AG20443 (cell line): ENCODE measurements around the gene DYNLT2.
A peak's percentile ranks its signal among the peaks of the same experiment; 100 is the strongest.
"Not testable (repeated sequence)": the region's sequence is repeated elsewhere in the genome, so short reads cannot be mapped to it uniquely, and the experiment has no call there.

ENCODE experiments used
- DNase-seq: peaks from one replicate; pipeline ENCODE4 v3.0.0; 2012; ENCODE audit warnings: low spot score, mixed read lengths

Gene DYNLT2

DNA sequence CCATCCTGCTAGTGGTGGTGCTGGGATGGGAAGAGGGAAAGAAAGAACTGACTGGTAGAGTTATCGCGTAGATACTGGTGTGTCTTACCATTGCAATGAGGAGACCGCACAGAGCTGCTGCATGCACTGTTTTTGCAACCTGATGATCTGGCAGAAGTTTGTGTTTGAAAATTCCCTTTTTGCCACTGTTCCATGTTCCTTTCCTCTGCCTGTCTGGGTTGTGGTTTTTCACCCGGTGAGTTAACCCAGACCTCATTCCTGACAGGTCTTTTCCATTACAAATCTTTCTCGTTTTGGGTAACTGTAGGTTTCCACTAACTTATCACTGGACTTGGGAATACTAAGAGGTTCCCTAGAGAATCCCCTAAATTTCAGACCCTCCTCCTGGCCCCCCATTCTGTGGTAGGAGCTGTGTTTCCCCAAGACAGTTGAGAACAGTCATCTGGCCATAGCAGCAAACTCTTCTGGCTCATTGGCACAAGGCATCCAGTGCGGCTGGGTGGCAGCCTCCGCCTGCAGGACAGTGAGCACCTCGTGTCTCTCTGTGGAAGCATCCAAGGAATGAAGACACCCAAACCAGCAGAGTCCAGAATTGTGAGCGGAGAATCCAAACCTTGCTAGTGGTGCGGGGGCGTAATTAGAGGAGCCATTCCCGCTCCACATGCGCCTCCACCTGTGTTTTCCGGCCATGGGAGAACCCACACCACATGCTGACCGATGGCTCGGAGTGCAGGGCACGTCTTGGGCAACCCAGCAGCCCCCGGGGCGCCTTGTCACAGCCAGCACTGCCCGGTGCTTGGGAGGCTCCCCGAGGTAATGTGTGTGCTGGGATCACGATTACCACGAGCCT, 32.8 kb upstream of the DYNLT2 start:
- no peak for DNase-seq

DNA sequence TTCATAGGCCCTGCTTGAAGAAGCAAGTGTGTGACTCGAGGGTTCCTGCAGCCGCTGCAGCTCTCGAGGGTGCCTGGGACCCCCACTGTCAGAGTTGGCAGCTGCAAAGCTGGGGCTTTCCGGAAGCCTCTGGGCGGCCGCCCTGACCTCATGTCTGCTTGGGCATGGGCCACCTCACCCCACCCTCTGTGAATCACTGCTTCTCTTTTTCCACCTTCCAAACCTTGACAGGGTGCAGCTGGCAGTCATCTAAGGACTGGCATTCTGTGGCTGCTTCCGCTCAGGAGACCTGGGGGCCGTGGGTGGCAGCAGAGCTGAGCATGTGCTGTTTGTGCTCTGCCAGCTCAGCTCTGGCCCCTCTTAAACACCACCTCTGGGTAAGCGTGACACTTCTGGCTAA, 32.0 kb upstream of the DYNLT2 start:
- no peak for DNase-seq

DNA sequence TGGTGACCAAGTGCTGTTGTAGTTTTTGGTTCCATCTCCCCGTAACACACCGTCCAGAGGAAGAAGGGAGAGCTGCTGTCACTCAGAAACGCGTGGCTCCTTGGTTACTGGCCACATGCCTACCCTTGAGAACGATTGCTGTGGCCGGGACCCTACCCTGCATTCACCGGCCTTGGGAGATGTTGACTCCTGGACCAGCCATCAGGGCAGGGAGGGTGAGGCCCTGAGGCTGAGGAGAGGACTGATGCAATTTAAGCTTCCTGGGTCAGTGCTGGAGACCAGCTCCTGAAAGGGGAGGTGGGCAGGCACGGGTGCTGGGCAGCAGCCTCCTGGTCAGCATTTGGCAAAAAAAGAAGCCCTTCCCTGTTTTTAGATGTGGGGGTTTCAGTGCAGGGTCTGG, 31.6 kb upstream of the DYNLT2 start:
- DNase-seq = no peak

DNA sequence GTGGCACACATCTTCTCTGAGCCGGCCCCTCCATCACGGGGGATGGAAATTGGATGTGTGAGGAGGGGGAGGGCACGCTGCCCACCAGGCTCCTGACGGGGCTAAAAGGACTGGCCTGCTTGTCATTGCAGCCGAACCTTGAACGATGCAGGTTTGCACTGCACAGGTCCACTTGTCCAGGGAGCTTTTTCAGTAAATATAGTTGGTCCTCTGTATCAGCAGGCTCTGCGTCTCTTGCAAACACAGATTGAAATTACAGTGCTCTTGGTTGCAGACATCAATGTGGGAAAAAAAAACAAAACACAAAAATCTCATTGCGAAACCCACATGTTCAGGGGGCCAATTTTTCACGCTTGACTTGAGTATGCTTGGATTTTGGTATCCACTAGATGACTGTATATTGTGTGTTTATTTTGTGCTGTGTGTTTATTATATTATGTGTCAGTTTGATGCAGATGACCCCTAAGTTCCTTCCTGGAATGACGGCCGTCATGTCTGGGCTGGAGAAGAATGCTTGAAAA, 29.3 kb upstream of the DYNLT2 start:
- no peak for DNase-seq

DNA sequence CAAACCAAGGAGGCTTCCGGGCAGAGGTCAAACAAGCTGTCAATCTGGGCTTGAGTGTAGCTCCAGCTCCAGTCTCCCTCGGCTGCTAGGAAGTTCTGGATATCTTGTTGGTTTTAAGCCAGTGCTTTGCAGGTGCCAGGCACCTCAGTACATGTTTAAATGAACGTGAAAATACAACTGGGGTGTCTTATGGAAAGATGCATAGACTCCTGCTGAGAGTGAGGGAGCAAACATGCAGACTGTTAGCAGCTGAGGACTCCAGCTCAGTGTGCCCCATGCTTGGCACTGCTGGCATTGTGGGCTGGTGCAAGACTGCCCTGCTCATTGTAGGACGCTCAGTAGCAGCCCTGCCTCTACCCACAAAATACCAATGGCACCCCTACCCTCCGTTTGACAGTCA, 28.5 kb upstream of the DYNLT2 start:
- DNase-seq = no peak

DNA sequence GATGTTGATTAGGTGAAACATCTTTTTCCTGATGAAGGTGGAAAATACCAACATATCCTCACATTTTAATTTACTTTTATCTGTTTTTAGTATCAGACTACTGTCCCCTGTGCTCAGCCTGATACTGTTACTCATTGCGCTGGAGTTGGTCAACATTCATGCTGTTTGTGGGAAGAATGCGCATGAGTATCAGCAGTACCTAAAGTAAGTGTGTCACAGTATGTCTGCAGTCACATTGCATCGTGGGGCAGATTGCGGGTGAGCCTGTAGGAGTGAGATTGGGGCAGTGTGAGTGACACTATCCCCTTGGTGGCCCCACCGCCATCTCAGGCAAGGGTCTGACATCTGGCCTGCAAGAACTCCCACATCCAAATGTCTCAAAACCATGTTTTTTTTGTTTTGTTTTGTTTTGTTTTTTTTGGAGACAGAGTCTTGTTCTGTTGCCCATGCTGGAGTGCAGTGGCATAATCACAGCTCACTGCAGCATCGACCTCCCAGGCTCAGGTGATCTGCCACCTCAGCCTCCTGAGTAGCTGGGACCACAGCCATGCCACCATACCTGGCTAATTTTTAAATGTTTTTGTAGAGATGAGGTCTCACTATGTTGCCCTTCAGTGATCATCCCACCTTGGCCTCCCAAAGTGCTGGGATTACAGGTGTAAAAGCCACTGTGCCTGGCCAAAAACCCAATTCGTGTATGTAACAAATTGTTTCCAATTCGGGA, 27.9 kb upstream of the DYNLT2 start:
- no peak for DNase-seq

DNA sequence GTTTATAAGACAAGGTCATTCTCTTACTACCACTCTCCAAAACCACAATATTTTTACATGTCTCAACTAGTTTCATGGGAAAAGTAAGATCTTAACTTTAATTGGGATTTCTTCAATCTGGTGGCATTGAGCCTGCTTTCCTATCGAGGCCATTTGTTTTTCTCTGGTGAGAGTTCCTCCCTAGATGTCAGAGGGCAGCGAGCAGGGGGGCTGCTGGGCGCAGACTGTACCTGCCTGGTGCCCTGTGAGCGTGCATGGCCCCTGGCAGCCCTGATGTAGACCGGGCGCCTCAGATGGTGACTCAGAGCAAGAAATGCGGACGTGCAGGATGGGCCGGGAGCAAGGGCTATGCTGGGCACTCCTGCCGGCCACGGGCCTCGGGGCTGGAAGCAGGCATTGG, 27.3 kb upstream of the DYNLT2 start:
- DNase-seq = no peak

DNA sequence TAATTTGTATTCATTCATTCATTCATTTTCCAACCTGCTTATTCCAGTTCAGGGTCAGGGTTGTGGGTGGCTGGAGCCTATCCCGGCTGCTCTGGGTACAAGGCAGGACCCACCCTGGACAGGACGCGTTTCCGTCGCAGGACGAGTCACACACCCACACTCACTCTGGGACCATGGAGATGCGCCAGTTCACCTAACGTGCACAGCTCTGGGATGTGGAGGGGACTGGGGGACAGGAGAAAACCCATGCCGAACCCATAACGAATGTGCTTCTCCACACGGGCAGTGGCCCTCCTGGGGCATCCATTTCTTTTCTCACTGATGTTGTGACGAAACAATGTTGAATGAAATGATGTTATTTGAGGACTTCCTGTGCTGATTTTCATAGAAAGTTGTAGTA, 26.5 kb upstream of the DYNLT2 start:
- no peak for DNase-seq

DNA sequence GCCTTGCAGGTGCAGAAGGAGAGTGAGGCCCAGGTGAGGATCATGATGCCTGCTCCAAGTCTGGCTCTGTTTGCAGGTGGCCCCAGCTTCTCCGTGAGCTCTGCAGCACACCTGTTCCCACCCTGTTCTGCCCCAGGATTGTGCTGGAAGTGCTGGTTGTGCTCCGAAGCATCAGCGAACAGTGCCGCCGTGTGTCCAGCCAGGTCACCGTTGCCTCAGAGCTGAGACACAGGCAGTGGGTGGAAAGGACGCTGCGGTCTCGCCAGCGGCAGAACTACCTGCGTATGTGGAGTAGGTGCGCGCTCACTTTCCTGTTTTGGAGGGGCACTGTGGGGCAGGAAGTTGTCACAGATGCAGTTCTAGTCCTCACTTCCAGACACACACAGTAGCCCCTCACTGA, 25.0 kb upstream of the DYNLT2 start:
- no peak for DNase-seq

DNA sequence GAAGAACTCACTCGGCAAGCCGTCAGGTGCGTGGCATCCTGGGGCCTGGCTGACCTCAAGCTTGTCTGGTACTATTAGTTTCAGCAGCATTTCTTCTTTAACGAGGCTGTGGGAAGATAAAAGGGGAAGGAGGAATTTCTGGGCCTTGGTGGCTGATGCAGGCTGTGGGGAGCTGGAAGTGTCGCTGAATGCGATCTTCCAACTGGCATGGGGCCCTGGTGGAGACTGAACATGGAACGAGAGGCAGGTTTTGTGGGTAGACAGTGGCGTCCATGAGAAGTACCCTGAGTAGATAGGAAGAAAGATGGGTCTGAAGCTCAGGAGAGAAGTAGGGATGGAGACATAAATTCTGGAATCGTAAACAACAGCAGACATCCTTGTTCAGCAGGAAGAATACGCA, 23.9 kb upstream of the DYNLT2 start:
- DNase-seq = no peak

DNA sequence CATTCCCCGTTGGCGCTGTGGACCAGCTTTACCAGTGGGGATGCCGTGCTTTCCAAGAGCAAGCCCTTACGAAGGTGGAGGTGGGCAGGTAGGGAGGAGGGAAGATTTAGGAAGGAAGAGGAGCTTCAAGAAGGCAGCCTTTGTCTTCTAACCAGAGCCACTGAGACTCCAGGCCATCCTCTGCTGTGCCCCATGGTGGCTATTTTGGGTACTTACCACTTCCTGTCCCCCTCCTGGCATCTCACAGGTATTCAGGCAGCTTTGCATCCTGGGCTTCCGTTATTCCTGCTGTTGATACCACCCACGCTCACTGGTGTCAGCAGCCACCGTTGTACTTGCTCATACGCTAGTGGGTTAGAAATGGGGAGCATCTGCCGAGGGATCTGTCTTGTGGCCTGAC, 23.0 kb upstream of the DYNLT2 start:
- no peak for DNase-seq

DNA sequence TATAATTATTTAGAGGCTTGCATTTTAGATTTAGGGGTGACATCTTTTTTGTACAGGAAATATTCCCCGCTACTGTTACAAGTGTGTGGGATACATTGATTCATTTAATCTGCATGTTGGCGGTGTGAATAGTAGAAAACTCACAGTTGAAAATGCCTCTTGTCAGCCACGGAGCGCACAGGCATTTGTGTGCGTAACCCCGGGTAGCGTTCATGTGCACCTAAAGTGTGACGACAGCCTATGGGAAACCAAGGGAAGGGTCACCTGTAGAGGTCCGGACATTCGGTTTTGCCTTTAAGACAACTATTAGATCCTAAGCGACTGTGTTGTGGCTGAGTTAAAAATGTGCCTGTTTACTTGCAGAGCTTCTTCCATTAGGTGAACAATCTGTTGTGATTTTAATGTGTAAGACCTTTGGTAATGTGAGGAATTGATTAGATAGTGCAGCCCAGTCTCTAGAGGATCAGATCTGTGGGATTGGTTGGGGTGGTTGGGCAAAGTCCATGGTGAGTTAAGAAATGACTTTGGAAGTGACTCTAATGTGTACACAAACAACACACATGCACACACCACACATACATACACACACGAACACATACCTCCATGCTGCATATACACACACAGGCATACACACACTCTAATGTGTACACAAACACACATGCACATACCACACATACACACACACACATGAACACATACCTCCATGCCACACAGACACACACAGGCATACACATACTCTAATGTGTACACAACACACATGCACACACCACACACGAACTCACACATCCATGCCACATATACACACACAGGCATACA, 15.8 kb upstream of the DYNLT2 start:
- no peak for DNase-seq

DNA sequence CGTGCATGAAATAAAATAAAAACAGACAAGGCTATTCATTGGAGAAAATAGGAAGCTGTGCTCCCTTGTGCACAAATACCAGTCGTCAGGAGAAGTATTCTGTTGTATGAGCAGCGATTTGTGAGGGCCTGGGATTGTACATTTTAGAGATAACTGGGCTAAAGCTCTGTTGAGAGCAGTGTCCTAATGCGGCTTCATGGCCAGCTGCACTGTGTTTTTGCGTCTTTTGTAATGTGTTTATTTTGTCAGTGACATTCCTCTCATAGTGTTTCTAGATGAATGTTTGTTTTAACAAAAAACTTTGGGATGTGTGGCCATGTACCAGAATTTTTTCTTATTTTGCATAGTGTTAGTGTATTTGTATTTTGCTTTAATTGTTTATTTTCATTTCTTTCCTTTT, 14.9 kb upstream of the DYNLT2 start:
- no peak for DNase-seq

DNA sequence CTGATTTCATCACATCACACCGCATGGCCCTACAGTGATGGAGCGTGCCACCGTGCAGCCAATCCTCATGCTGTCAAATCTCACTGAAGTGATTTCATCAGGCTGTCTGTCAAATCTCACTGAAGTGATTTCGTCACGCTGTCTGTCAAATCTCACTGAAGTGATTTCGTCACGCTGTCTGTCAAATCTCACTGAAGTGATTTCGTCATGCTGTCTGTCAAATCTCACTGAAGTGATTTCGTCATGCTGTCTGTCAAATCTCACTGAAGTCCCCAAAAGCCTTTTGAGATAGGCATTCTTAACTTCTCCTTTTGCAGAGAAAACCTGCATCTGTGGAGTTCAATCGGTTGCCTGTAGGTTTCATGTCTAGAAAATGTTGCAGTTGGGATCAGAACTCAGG, 14.4 kb upstream of the DYNLT2 start:
- not testable (repeated sequence) for DNase-seq

DNA sequence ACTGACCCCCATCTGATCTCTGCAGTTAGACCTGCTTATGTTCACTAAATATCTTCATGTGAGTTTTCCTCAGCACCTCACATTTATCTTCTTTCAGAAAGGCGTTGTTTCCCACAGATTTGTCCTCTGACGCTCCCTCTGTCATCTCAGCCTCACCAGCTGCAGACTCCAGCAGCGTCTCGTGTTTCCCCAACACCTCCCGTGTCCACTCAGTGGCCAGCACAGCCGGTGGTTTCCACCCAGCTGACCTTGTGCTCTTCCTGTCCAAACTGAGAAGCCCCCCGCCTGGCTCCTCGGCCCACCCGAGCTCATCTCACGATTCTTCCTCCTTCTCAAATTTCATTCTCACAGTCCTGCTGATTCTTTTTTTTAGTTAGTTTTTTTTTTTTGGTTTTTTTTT, 12.5 kb upstream of the DYNLT2 start:
- no peak for DNase-seq

DNA sequence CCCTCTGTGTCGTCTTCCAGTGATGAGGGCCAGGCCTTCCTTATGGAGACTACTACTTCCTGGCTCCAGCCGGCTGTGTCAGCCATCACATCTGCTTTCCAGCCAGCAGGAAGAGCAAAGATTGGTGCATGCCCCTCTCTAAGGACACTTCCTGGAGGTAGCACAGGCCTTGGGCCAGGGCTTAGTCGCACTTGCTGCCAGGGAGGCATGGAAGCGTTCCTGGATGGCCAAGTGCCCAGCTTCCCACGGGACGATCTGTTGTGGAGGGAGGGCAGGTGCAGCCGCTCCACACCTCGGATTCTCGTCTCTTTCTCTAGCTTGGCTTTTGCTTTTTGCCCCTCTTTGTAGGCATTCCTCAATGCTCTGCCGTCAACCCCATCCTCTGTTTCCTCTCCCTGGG, 11.9 kb upstream of the DYNLT2 start:
- no peak for DNase-seq

DNA sequence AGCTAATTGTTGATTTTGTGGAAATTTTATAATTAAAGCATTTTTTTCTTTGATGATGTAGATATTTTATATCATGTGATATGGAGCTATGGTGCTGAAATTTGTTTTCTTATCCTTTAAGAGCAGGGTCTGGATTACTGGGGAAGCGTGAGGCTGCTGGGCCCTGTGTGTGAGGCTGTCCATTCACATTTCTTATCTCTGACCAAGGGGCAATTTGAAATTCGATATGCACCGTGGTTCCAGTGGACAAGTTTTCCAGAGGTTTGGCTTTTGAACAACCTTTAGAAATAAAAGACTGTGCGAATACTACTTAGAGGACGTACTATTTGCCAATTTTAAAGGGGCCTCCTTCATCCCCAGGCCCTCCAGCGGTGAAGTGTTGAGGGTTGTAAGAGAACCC, 3.8 kb upstream of the DYNLT2 start:
- no peak for DNase-seq

DNA sequence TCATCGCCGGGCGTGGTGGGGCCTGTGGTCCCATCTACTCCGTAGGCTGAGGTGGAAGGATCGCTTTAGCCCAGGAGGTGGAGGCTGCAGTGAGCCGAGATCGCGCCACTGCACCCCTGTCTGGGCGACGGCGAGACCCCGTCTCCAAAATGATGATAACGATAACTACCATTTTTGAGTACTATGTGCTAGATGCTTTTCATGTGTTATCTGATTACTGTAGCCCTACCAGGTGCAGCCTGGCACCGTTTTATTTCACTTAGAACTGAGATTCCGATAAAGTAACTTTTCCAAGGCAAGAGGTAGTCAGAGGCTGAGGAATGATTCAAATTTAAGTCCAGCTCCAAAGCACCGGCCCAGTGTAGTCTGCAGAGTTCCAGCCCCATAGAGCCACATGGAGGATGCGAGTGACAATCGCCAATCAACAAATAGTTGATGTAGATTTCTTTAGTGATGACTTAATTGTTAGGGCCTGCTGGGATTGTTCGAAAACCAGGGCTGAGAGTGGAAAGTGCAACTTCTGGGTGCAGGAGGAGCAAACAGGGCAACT, 777 bp upstream of the DYNLT2 start:
- peak; percentile 17 for DNase-seq

DNA sequence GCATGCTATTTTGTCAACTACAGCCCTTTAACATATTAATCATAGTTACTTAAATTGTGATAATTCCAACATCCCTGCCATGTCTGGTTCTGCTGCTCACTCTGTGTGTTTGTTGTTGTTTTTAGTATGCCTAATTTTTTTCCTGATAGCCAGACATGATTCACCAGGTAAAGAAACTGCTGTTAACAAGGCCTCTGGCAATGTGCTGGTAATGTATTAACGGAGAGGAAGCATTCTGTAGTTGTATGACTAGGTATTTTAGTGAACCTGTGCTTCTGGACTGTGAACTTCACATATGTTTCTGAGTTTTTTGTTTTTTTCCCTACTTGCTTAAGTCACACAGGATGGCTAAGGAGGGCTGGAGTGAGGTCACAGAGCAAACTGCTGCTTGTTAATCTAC, 4.8 kb downstream of the DYNLT2 start:
- no peak for DNase-seq

DNA sequence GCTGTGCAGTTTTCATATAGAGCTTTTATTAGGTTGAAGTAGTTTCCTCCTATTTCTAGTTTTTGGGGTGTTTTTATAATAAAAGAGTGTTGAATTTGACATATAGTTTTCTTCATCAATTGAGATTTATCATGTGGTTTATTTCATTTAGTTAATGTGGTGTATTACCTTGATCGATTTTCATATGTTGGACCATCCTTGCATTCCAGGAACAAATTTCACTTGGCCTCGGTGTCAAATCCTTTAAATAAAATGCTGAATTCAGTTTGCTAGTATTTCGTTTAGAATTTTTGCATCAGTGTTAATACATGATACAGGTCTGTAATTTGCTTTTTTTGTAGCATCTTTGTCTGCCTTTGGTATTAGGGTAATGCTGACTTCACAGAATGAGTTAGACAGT, 6.0 kb downstream of the DYNLT2 start:
- no peak for DNase-seq

DNA sequence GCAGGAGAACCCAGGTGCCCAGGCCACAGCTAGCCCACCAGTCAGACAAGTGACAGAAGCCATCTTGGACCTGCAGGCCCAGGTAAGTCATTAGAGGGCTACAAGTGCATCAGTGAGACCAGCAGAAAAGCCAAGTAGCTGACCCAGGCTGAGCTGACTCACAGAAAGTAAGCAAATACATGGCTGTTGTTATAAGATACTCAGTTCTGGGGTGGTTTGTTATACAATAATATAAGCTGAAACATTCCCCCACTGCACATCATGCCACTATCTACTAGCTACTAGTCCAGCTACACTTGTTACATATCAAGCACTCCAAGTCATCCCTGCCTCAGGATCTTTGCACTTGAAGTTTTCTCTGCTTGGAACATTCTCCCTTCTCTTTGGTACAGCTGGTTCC, 10.0 kb downstream of the DYNLT2 start:
- DNase-seq = no peak

DNA sequence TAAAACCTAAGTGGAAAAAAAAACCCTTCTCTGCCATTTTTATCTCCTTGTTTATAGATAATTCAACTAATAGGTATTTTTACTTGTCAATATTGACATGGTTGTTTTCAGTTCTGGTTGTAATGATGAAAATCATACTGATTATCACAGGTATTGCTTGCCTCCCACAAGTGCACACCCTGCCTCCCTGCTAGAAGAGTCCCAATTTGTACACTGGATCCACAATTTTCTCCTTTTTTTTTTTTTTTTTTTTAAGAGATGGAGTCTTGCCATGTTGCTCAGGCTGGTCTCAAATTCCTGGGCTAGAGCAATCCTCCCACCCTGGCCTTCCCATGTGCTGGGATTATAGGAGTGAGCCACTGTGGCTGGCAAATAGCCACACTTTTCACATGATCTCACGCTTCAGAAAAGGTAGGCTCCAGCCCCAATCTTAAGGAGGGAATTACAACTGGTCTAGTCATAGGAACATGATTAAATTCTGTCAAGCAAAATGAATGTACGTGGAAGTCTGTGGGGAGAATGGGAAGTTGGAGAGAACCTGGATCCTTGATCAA, 12.3 kb downstream of the DYNLT2 start:
- DNase-seq = no peak
